ENCODE measurements around the gene APBB1IP. TPM values are rescaled to one million over a fixed set of nuclear protein-coding genes. Genes with fewer than 3 reads are reported as not detected.

APBB1IP gene
- total RNA-seq, 4 donors from 2014 or later, result 3.3 to 32.2 (median 4.9) TPM

- TF ChIP-seq CTCF (IDR thresholded peaks at IDR 0.05) (no peak), POLR2A (IDR thresholded peaks at IDR 0.05) (no peak)
- Histone ChIP-seq H3K27me3 (no peaks in the 10 kb centered on the region), H3K27ac (peak overlapping the region; percentile 88 to 95 (median 91)), H3K4me1 (peaks cover 0 to 9% (median 0%) of the 10 kb centered on the region in 4 donors), H3K36me3 (no peaks in the 10 kb centered on the region), H3K9me3 (no peaks in the 10 kb centered on the region), H3K4me3 (peak overlapping the region; percentile 58 to 70 (median 64))
- no peak for DNase-seq
Measured at GRCh38 chr10:26439406-26440087, 1.4 kb downstream of the APBB1IP start.

- H3K27me3 ChIP-seq, result no peaks in the 10 kb centered on the region
- H3K9me3 ChIP-seq, result no peaks in the 10 kb centered on the region
- H3K4me3 ChIP-seq, result peak overlapping the region; percentile 58 to 70 (median 64)
- TF ChIP-seq CTCF (IDR thresholded peaks at IDR 0.05) (no peak), POLR2A (IDR thresholded peaks at IDR 0.05) (no peak)
- no peaks in the 10 kb centered on the region for H3K36me3 ChIP-seq
- peak overlapping the region; percentile 88 to 95 (median 91) for H3K27ac ChIP-seq
- H3K4me1 ChIP-seq, result peaks cover 0 to 9% (median 0%) of the 10 kb centered on the region in 4 donors
- DNase-seq, result no peak
Measured at GRCh38 chr10:26440088-26440470, 1.9 kb downstream of the APBB1IP start.

GRCh38 chr10:26441491-26442214, 3.5 kb downstream of the APBB1IP start:
- no peak for DNase-seq
- H3K27me3 ChIP-seq, result no peaks in the 10 kb centered on the region
- no peak for TF ChIP-seq CTCF (IDR thresholded peaks at IDR 0.05)
- TF ChIP-seq POLR2A (IDR thresholded peaks at IDR 0.05), result no peak
- peak overlapping the region in 1 of 4 donors; percentile 1 for H3K4me3 ChIP-seq
- H3K4me1 ChIP-seq, result peaks cover 0 to 9% (median 0%) of the 10 kb centered on the region in 4 donors
- H3K27ac ChIP-seq, result peak overlapping the region; percentile 1 to 70 (median 60)
- no peaks in the 10 kb centered on the region for H3K36me3 ChIP-seq
- no peaks in the 10 kb centered on the region for H3K9me3 ChIP-seq

- Histone ChIP-seq H3K27me3 (no peaks in the 10 kb centered on the region), H3K4me3 (no peak overlapping the region), H3K27ac (peak overlapping the region; percentile 35 to 72 (median 54)), H3K9me3 (no peaks in the 10 kb centered on the region), H3K36me3 (no peaks in the 10 kb centered on the region), H3K4me1 (peaks cover 0 to 13% (median 2%) of the 10 kb centered on the region in 4 donors)
- TF ChIP-seq POLR2A (IDR thresholded peaks at IDR 0.05), result no peak
- no peak for TF ChIP-seq CTCF (IDR thresholded peaks at IDR 0.05)
- DNase-seq, result no peak
Measured at GRCh38 chr10:26445411-26446031, 7.4 kb downstream of the APBB1IP start.

GRCh38 chr10:26446258-26446657, 8.1 kb downstream of the APBB1IP start:
- no peak for TF ChIP-seq POLR2A (IDR thresholded peaks at IDR 0.05)
- TF ChIP-seq CTCF (IDR thresholded peaks at IDR 0.05), result no peak
- Histone ChIP-seq H3K4me3 (no peak overlapping the region), H3K27me3 (no peaks in the 10 kb centered on the region), H3K36me3 (no peaks in the 10 kb centered on the region), H3K27ac (peak overlapping the region; percentile 35 to 72 (median 54)), H3K9me3 (no peaks in the 10 kb centered on the region), H3K4me1 (peaks cover 0 to 13% (median 2%) of the 10 kb centered on the region in 4 donors)
- no peak for DNase-seq
